WTC11 (cell line): ENCODE results near the gene PHF21B. TPM values are rescaled to one million over a fixed set of nuclear protein-coding genes. Genes with fewer than 3 reads are reported as not detected.

Source experiments
- ATAC-seq: fragments of 200-7000 bp; cut with Tn5 transposase; 2 replicates; pipeline ENCODE4 v1.10.0; 2021; ENCODE audit warnings: mild to moderate bottlenecking, moderate library complexity
- CTCF ChIA-PET: fragments of 300-600 bp; sonication (Branson Sonifier 250); formaldehyde crosslinking; loops from one replicate; lab custom pipeline; 2021; ENCODE audit warnings: antibody characterized with exemption; lab: Charles Lee
- POLR2A ChIA-PET: fragments of 350-600 bp; sonication (Branson Sonifier 250); formaldehyde crosslinking; loops from one replicate; lab custom pipeline; 2021; ENCODE audit warnings: antibody characterized with exemption; lab: Charles Lee
- DNase-seq: peaks from one replicate; pipeline ENCODE4 v3.0.0; 2021; ENCODE audit warnings: low spot score
- H3K27ac Mint-ChIP-seq: 2 replicates; pipeline ENCODE4 v1.8.0; 2021; ENCODE audit warnings: mixed read lengths
- H3K27me3 Mint-ChIP-seq: 2 replicates; pipeline ENCODE4 v1.8.0; 2021; ENCODE audit warnings: low read depth, mild to moderate bottlenecking, moderate library complexity, mixed read lengths
- H3K36me3 Mint-ChIP-seq: 2 replicates; pipeline ENCODE4 v1.8.0; 2021; ENCODE audit warnings: mixed read lengths
- H3K4me1 Mint-ChIP-seq: 2 replicates; pipeline ENCODE4 v1.8.0; 2022; ENCODE audit warnings: mixed read lengths
- H3K4me3 Mint-ChIP-seq: 2 replicates; pipeline ENCODE4 v1.8.0; 2021; ENCODE audit warnings: mild to moderate bottlenecking, moderate library complexity, mixed read lengths
- H3K9me3 Mint-ChIP-seq: 2 replicates; pipeline ENCODE4 v1.8.0; 2021; ENCODE audit warnings: mixed read lengths
- ATF6 ChIP-seq: sonication (generic); formaldehyde crosslinking; IDR thresholded peaks from 2 replicates; pipeline ENCODE4 v1.8.1; 2023; ENCODE audit warnings: mild to moderate bottlenecking, missing genetic modification reagents
- E2F5 ChIP-seq: sonication (generic); formaldehyde crosslinking; IDR thresholded peaks from 2 replicates; pipeline ENCODE4 v1.8.1; 2022; ENCODE audit warnings: mild to moderate bottlenecking, moderate library complexity, missing genetic modification reagents
- ELF4 ChIP-seq: sonication (generic); formaldehyde crosslinking; IDR thresholded peaks from 2 replicates; pipeline ENCODE4 v1.8.1; 2022; ENCODE audit warnings: low read depth, mild to moderate bottlenecking, moderate library complexity, missing genetic modification reagents
- FOXK1 ChIP-seq: sonication (generic); formaldehyde crosslinking; IDR thresholded peaks from 2 replicates; pipeline ENCODE4 v1.8.0; 2022; ENCODE audit warnings: mild to moderate bottlenecking, moderate library complexity, missing genetic modification reagents
- JAZF1 ChIP-seq: fragments of 250-450 bp; sonication (Bioruptor Pico); IDR thresholded peaks from 2 replicates; pipeline ENCODE4 v1.9.0; 2021; ENCODE audit warnings: moderate library complexity, mild to moderate bottlenecking, inconsistent platforms
- MAX ChIP-seq: sonication (generic); formaldehyde crosslinking; IDR thresholded peaks from 2 replicates; pipeline ENCODE4 v1.8.0; 2022; ENCODE audit warnings: mild to moderate bottlenecking, missing genetic modification reagents
- NFATC4 ChIP-seq: fragments of 250-450 bp; sonication (Bioruptor Pico); IDR thresholded peaks from 2 replicates; pipeline ENCODE4 v1.9.0; 2021; ENCODE audit warnings: mild to moderate bottlenecking
- NR2C2 ChIP-seq: sonication (generic); formaldehyde crosslinking; IDR thresholded peaks from 2 replicates; pipeline ENCODE4 v1.8.0; 2022; ENCODE audit warnings: mild to moderate bottlenecking, missing genetic modification reagents
- OVOL2 ChIP-seq: fragments of 250-450 bp; sonication (Bioruptor Pico); IDR thresholded peaks from 2 replicates; pipeline ENCODE4 v1.9.0; 2021; ENCODE audit warnings: mild to moderate bottlenecking, borderline replicate concordance
- SMAD3 ChIP-seq: sonication (generic); formaldehyde crosslinking; IDR thresholded peaks from 2 replicates; pipeline ENCODE4 v1.8.0; 2022; ENCODE audit warnings: missing genetic modification reagents, mild to moderate bottlenecking, borderline replicate concordance
- SP1 ChIP-seq: sonication (generic); formaldehyde crosslinking; conservative IDR thresholded peaks from 2 replicates; pipeline ENCODE4 v1.8.1; 2022; ENCODE audit warnings: missing genetic modification reagents
- TCF7 ChIP-seq: sonication (generic); formaldehyde crosslinking; IDR thresholded peaks from 2 replicates; pipeline ENCODE4 v1.8.0; 2022; ENCODE audit warnings: mild to moderate bottlenecking, low read depth, missing genetic modification reagents, moderate library complexity
- ZNF121 ChIP-seq: sonication (generic); formaldehyde crosslinking; IDR thresholded peaks from 2 replicates; pipeline ENCODE4 v1.8.0; 2023; ENCODE audit warnings: missing genetic modification reagents
- ZNF317 ChIP-seq: sonication (generic); formaldehyde crosslinking; IDR thresholded peaks from 2 replicates; pipeline ENCODE4 v1.8.1; 2023; ENCODE audit warnings: low read depth, mild to moderate bottlenecking, moderate library complexity, missing genetic modification reagents, borderline replicate concordance
- total RNA-seq: library from RNA; stranded (reverse); gene quantifications from 3 replicates; pipeline ENCODE4 v1.2.3, GENCODE V29; 2021
- TF ChIP-seq, protein P1 (sequence below): sonication (generic); formaldehyde crosslinking; IDR thresholded peaks from 2 replicates; pipeline ENCODE4 v1.8.0; 2023; ENCODE audit warnings: missing genetic modification reagents
- TF ChIP-seq, protein P2 (sequence below): sonication (generic); formaldehyde crosslinking; IDR thresholded peaks from 2 replicates; pipeline ENCODE4 v1.8.0; 2022; ENCODE audit warnings: mild to moderate bottlenecking, missing genetic modification reagents
- TF ChIP-seq, protein P3 (sequence below): sonication (generic); formaldehyde crosslinking; IDR thresholded peaks from 2 replicates; pipeline ENCODE4 v1.8.0; 2022; ENCODE audit warnings: mild to moderate bottlenecking, missing genetic modification reagents
- TF ChIP-seq, protein P4 (sequence below): sonication (generic); formaldehyde crosslinking; IDR thresholded peaks from 2 replicates; pipeline ENCODE4 v1.8.1; 2023; ENCODE audit warnings: mild to moderate bottlenecking, missing genetic modification reagents
- TF ChIP-seq, protein P5 (sequence below): sonication (generic); formaldehyde crosslinking; IDR thresholded peaks from 2 replicates; pipeline ENCODE4 v1.8.1; 2022; ENCODE audit warnings: mild to moderate bottlenecking, missing genetic modification reagents, moderate library complexity, borderline replicate concordance
- TF ChIP-seq, protein P6 (sequence below): sonication (generic); formaldehyde crosslinking; IDR thresholded peaks from 2 replicates; pipeline ENCODE4 v1.8.0; 2022; ENCODE audit warnings: mild to moderate bottlenecking, missing genetic modification reagents

Gene PHF21B
- total RNA-seq, 1 experiment from 2014 or later = 107 TPM

GRCh38 chr22:44990328-44990727, 19.5 kb downstream of the PHF21B start:
- Mint-ChIP-seq H3K27me3 (no peaks in the 10 kb centered on the region), H3K36me3 (peaks cover 42% of the 10 kb centered on the region), H3K27ac (peak overlapping the region; percentile 54; the same call in 1 of the 2 replicates), H3K9me3 (no peaks in the 10 kb centered on the region), H3K4me1 (peaks cover 42% of the 10 kb centered on the region), H3K4me3 (no peak overlapping the region)
- TF ChIP-seq ZNF121 (CRISPR knock-in tag) = no peak
- no peak for TF ChIP-seq ZNF317 (CRISPR knock-in tag)
- ATAC-seq (no peak), DNase-seq (no peak)
- ChIA-PET CTCF (no interaction called here), POLR2A (no interaction called here)

DNA sequence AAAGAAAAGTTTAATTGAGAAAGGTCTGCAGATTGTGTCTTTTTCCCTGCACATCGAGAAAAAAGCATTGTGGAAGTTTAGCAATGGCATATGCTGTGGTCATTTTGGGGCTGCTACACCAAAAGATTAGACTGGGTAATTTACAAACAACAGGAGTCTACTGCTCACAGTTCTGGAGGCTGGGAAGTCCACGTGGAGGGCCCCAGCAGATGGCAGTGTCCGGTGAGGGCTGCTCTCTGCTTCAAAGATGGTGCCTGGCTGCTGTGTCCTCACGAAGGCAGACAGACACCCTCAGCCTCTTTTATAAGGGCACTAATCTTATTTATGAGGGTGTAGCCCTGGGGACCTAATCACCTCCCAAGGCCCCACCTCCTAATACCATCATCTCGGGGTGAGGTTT, 21.1 kb downstream of the PHF21B start:
- H3K36me3 Mint-ChIP-seq = peaks cover 38% of the 10 kb centered on the region
- ATAC-seq (no peak), DNase-seq (no peak)
- peaks cover 11% of the 10 kb centered on the region for H3K9me3 Mint-ChIP-seq
- TF ChIP-seq, protein P1, sequence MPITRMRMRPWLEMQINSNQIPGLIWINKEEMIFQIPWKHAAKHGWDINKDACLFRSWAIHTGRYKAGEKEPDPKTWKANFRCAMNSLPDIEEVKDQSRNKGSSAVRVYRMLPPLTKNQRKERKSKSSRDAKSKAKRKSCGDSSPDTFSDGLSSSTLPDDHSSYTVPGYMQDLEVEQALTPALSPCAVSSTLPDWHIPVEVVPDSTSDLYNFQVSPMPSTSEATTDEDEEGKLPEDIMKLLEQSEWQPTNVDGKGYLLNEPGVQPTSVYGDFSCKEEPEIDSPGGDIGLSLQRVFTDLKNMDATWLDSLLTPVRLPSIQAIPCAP = no peak
- TF ChIP-seq ZNF121 (CRISPR knock-in tag) = peak; percentile 34; the same call in 1 of the 2 replicates
- TF ChIP-seq ZNF317 (CRISPR knock-in tag) = no peak
- TF ChIP-seq TCF7 (CRISPR knock-in tag) = no peak
- no peak for TF ChIP-seq NFATC4
- TF ChIP-seq E2F5 (CRISPR knock-in tag) = no peak
- H3K27me3 Mint-ChIP-seq = no peaks in the 10 kb centered on the region
- CTCF ChIA-PET = no interaction called here
- no peak overlapping the region for H3K27ac Mint-ChIP-seq
- H3K4me3 Mint-ChIP-seq = no peak overlapping the region
- H3K4me1 Mint-ChIP-seq = peaks cover 36% of the 10 kb centered on the region
- POLR2A ChIA-PET = no interaction called here

DNA sequence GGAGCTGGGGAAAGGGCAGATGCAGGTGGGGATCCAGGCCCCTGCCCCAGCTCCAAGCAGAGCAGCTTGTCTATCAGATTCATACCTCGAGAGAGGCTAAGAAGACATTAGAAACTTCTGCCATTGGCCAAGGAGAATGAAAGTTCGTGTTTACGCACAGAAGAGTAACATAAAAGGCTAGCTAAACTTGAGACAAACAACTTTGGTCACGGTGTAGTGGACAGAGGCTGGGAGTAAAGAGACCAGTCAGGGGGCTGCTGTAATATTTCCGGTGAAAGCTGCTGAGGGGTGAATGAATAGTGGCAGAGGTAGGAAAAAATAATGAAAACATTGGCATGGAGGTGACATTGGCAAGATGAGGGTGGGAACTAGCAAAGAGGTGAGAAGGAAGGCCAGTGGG, 22.9 kb downstream of the PHF21B start:
- Mint-ChIP-seq H3K4me3 (no peak overlapping the region), H3K9me3 (peaks cover 12% of the 10 kb centered on the region), H3K4me1 (peaks cover 42% of the 10 kb centered on the region), H3K36me3 (peaks cover 40% of the 10 kb centered on the region), H3K27ac (no peak overlapping the region), H3K27me3 (no peaks in the 10 kb centered on the region)
- DNase-seq = no peak
- CTCF ChIA-PET = interaction anchor here (0.5 to 1.3 kb wide), 2 partner anchors 29 to 109 kb away, joined by 3 read pairs; no protein-coding TSS in a partner anchor
- no peak for ATAC-seq
- POLR2A ChIA-PET = no interaction called here
- TF ChIP-seq OVOL2 = no peak
- no peak for TF ChIP-seq ELF4 (CRISPR knock-in tag)
- no peak for TF ChIP-seq MAX (CRISPR knock-in tag)
- no peak for TF ChIP-seq JAZF1 (CRISPR knock-in tag)
- TF ChIP-seq FOXK1 (CRISPR knock-in tag) = no peak
- TF ChIP-seq ATF6 (CRISPR knock-in tag) = no peak
- TF ChIP-seq, protein P2, sequence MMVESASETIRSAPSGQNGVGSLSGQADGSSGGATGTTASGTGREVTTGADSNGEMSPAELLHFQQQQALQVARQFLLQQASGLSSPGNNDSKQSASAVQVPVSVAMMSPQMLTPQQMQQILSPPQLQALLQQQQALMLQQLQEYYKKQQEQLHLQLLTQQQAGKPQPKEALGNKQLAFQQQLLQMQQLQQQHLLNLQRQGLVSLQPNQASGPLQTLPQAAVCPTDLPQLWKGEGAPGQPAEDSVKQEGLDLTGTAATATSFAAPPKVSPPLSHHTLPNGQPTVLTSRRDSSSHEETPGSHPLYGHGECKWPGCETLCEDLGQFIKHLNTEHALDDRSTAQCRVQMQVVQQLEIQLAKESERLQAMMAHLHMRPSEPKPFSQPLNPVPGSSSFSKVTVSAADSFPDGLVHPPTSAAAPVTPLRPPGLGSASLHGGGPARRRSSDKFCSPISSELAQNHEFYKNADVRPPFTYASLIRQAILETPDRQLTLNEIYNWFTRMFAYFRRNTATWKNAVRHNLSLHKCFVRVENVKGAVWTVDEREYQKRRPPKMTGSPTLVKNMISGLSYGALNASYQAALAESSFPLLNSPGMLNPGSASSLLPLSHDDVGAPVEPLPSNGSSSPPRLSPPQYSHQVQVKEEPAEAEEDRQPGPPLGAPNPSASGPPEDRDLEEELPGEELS (CRISPR knock-in tag) = no peak
- TF ChIP-seq SMAD3 (CRISPR knock-in tag) = no peak
- no peak for TF ChIP-seq SP1 (CRISPR knock-in tag)
- TF ChIP-seq, protein P3, sequence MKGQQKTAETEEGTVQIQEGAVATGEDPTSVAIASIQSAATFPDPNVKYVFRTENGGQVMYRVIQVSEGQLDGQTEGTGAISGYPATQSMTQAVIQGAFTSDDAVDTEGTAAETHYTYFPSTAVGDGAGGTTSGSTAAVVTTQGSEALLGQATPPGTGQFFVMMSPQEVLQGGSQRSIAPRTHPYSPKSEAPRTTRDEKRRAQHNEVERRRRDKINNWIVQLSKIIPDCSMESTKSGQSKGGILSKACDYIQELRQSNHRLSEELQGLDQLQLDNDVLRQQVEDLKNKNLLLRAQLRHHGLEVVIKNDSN (CRISPR knock-in tag) = no peak
- no peak for TF ChIP-seq NR2C2 (CRISPR knock-in tag)
- TF ChIP-seq ZNF317 (CRISPR knock-in tag) = no peak
- TF ChIP-seq, protein P4, sequence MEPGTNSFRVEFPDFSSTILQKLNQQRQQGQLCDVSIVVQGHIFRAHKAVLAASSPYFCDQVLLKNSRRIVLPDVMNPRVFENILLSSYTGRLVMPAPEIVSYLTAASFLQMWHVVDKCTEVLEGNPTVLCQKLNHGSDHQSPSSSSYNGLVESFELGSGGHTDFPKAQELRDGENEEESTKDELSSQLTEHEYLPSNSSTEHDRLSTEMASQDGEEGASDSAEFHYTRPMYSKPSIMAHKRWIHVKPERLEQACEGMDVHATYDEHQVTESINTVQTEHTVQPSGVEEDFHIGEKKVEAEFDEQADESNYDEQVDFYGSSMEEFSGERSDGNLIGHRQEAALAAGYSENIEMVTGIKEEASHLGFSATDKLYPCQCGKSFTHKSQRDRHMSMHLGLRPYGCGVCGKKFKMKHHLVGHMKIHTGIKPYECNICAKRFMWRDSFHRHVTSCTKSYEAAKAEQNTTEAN = no peak
- TF ChIP-seq, protein P5, sequence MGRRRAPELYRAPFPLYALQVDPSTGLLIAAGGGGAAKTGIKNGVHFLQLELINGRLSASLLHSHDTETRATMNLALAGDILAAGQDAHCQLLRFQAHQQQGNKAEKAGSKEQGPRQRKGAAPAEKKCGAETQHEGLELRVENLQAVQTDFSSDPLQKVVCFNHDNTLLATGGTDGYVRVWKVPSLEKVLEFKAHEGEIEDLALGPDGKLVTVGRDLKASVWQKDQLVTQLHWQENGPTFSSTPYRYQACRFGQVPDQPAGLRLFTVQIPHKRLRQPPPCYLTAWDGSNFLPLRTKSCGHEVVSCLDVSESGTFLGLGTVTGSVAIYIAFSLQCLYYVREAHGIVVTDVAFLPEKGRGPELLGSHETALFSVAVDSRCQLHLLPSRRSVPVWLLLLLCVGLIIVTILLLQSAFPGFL (CRISPR knock-in tag) = no peak
- TF ChIP-seq, protein P6, sequence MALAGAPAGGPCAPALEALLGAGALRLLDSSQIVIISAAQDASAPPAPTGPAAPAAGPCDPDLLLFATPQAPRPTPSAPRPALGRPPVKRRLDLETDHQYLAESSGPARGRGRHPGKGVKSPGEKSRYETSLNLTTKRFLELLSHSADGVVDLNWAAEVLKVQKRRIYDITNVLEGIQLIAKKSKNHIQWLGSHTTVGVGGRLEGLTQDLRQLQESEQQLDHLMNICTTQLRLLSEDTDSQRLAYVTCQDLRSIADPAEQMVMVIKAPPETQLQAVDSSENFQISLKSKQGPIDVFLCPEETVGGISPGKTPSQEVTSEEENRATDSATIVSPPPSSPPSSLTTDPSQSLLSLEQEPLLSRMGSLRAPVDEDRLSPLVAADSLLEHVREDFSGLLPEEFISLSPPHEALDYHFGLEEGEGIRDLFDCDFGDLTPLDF (CRISPR knock-in tag) = no peak
